HUES6 (cell line): ENCODE measurements around the gene PPP2R5B.

Source experiments
- H3K27ac ChIP-seq: 2 replicates; pipeline ENCODE4 v1.7.0; 2013; ENCODE audit warnings: low read depth, mild to moderate bottlenecking, low read length, inconsistent platforms
- H3K27me3 ChIP-seq: 2 replicates; pipeline ENCODE4 v1.6.1; 2013; ENCODE audit warnings: low read length; ENCODE audit not compliant: control insufficient read depth, insufficient read depth
- H3K36me3 ChIP-seq: 2 replicates; pipeline ENCODE4 v1.6.1; 2013; ENCODE audit warnings: low read length; ENCODE audit not compliant: control insufficient read depth, insufficient read depth
- H3K4me1 ChIP-seq: 2 replicates; pipeline ENCODE4 v1.6.1; 2013; ENCODE audit warnings: low read length; ENCODE audit not compliant: control insufficient read depth, insufficient read depth
- H3K4me3 ChIP-seq: 2 replicates; pipeline ENCODE4 v1.5.1; 2013; ENCODE audit warnings: low read depth, low read length
- H3K9ac ChIP-seq: one replicate; pipeline ENCODE4 v1.6.1; 2013; ENCODE audit warnings: mild to moderate bottlenecking, low read length
- H3K9me3 ChIP-seq: 2 replicates; pipeline ENCODE4 v1.6.1; 2013; ENCODE audit warnings: low read depth, low read length; ENCODE audit not compliant: control insufficient read depth, insufficient read depth

PPP2R5B gene

GRCh38 chr11:64898541-64898940 lies 25.9 kb upstream of the PPP2R5B start:
- Histone ChIP-seq H3K27ac (no peak overlapping the region), H3K36me3 (peaks cover 58% of the 10 kb centered on the region)

GRCh38 chr11:64900263-64900678 lies 24.2 kb upstream of the PPP2R5B start:
- H3K9me3 ChIP-seq = no peaks in the 10 kb centered on the region
- H3K9ac ChIP-seq = no peak overlapping the region
- H3K36me3 ChIP-seq = peaks cover 61% of the 10 kb centered on the region
- no peak overlapping the region for H3K4me3 ChIP-seq
- H3K27ac ChIP-seq = no peak overlapping the region
- no peaks in the 10 kb centered on the region for H3K4me1 ChIP-seq
- no peaks in the 10 kb centered on the region for H3K27me3 ChIP-seq

More at GRCh38 chr11:64898541-64898940, 25.9 kb upstream of the PPP2R5B start:
- Histone ChIP-seq H3K4me3 (no peak overlapping the region), H3K9ac (no peak overlapping the region), H3K9me3 (no peaks in the 10 kb centered on the region), H3K27me3 (no peaks in the 10 kb centered on the region), H3K4me1 (no peaks in the 10 kb centered on the region)

- H3K9me3 ChIP-seq = no peaks in the 10 kb centered on the region
- no peaks in the 10 kb centered on the region for H3K4me1 ChIP-seq
- no peak overlapping the region for H3K4me3 ChIP-seq
- H3K27ac ChIP-seq = no peak overlapping the region
- no peaks in the 10 kb centered on the region for H3K27me3 ChIP-seq
- H3K36me3 ChIP-seq = peaks cover 63% of the 10 kb centered on the region
- H3K9ac ChIP-seq = no peak overlapping the region
Measured at GRCh38 chr11:64900774-64901173, 23.7 kb upstream of the PPP2R5B start.

GRCh38 chr11:64902102-64902900 lies 22.2 kb upstream of the PPP2R5B start:
- Histone ChIP-seq H3K9me3 (no peaks in the 10 kb centered on the region), H3K4me1 (no peaks in the 10 kb centered on the region), H3K9ac (no peak overlapping the region), H3K27ac (no peak overlapping the region), H3K36me3 (peaks cover 66% of the 10 kb centered on the region), H3K27me3 (no peaks in the 10 kb centered on the region), H3K4me3 (no peak overlapping the region)

DNA sequence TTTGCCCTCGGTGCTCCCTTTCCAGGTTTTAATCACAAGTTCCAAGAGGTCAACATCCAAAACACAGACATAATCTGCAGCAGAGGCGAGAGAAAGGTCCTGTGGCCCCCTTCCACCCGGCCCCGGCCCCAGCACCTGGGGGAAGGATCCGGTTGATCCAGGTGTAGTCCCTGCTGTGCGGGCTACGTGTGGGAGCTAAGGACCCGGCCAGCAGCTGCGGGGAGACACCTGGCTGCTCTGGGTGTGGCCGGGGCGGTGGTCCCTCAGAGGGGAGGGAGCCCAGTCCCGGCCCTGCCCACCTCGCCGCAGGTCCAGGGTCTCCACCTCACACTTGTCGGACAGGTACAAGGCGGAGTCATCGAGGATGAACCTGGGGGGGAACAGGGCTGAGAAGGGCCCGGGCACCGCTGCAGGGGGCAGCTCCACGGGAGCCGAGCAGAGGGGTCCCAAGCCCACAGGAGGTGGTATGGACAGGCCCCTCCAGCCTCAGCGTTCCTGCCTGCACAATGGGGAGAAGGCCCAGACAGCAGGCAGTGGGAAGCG lies 21.1 kb upstream of the PPP2R5B start:
- no peak overlapping the region for H3K27ac ChIP-seq
- H3K9ac ChIP-seq = no peak overlapping the region
- H3K9me3 ChIP-seq = no peaks in the 10 kb centered on the region
- no peak overlapping the region for H3K4me3 ChIP-seq
- peaks cover 62% of the 10 kb centered on the region for H3K36me3 ChIP-seq
- no peaks in the 10 kb centered on the region for H3K4me1 ChIP-seq
- H3K27me3 ChIP-seq = no peaks in the 10 kb centered on the region

DNA sequence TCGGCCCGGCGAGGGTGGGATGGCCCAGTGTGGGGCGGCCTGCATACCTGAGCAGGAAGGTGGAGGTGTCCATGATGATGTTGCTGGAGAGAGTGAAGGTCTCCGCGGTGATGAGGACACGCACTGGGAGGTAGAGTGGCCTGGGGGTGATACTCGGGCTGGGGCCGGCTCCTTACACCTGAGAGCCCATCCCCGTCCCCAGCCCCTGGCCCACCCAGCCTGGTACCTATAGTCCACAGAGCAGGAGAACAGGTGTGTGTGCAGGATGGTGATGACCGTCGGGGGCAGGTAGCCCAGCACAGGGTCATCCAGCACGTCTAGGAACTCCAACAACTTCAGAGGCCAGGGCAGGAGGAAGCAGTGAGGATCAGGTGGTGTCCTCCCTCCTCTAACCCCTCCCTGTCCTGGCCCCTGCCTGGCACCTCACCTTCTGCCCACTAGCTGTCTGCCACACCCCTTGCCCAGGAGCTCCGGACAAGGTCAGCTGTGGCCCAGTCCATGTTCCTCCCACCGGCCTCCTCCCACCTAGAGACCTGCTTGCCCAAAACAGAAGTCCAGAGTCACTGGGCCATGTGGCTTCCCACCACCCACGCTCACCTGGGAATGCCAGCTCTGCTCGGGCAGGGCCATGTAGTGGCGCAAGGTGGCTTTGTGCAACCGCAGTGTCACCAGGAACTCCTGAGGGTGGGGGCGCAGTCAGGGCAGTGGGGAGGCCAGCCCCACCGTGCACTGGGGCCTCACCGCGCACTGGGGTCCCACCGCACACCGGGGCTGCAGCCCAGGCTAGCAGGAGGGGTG lies 18.8 kb upstream of the PPP2R5B start:
- Histone ChIP-seq H3K9ac (no peak overlapping the region), H3K36me3 (peaks cover 73% of the 10 kb centered on the region)

DNA sequence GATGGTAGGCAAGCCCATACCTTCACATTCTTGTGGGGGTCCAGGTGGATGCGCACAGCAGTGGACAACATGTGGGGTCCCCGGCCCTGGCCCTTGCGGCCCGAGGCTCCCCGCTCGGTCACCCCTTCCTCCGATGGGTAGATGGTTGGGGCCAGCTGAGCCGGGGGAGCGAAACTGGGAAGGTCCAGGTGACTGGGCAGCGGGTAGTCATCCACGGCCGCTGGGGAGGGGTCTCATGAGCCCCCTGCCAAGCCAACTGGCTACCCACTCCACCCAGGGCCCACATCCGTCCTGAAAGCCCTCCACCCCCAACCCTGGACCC lies 18.2 kb upstream of the PPP2R5B start:
- Histone ChIP-seq H3K27me3 (no peaks in the 10 kb centered on the region), H3K9me3 (no peaks in the 10 kb centered on the region), H3K4me1 (no peaks in the 10 kb centered on the region), H3K4me3 (no peak overlapping the region), H3K27ac (no peak overlapping the region), H3K9ac (no peak overlapping the region), H3K36me3 (peaks cover 78% of the 10 kb centered on the region)

More for the DNA sequence above, 18.8 kb upstream of the PPP2R5B start:
- H3K27me3 ChIP-seq = no peaks in the 10 kb centered on the region
- H3K4me3 ChIP-seq = no peak overlapping the region
- H3K27ac ChIP-seq = no peak overlapping the region
- no peaks in the 10 kb centered on the region for H3K4me1 ChIP-seq
- H3K9me3 ChIP-seq = no peaks in the 10 kb centered on the region

DNA sequence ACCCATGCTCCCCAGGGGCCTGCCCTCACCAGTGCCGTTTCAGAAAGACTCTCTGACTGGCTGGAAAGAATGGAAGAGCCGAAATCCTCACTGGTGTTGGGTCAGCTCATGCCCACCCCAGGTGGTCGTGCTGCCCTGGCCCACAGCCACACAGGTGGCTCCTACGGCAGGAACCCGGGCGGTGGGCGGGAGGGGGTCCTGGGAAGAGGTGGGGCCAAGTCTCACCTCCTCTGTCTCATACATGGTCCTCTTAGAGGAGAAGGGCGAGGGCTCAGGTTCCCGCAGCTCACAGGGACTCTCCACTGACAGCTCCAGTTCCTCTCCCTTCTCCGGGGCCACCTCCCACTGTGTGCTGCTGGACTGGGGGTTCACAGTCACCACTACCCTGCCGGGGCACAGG lies 15.7 kb upstream of the PPP2R5B start:
- Histone ChIP-seq H3K27ac (no peak overlapping the region), H3K36me3 (peaks cover 79% of the 10 kb centered on the region), H3K4me3 (no peak overlapping the region), H3K9me3 (no peaks in the 10 kb centered on the region), H3K9ac (no peak overlapping the region), H3K27me3 (no peaks in the 10 kb centered on the region), H3K4me1 (no peaks in the 10 kb centered on the region)

GRCh38 chr11:64909653-64910343 lies 14.7 kb upstream of the PPP2R5B start:
- H3K9ac ChIP-seq = no peak overlapping the region
- no peak overlapping the region for H3K27ac ChIP-seq
- no peaks in the 10 kb centered on the region for H3K27me3 ChIP-seq
- no peak overlapping the region for H3K4me3 ChIP-seq
- H3K4me1 ChIP-seq = no peaks in the 10 kb centered on the region
- H3K9me3 ChIP-seq = no peaks in the 10 kb centered on the region
- H3K36me3 ChIP-seq = peaks cover 84% of the 10 kb centered on the region

DNA sequence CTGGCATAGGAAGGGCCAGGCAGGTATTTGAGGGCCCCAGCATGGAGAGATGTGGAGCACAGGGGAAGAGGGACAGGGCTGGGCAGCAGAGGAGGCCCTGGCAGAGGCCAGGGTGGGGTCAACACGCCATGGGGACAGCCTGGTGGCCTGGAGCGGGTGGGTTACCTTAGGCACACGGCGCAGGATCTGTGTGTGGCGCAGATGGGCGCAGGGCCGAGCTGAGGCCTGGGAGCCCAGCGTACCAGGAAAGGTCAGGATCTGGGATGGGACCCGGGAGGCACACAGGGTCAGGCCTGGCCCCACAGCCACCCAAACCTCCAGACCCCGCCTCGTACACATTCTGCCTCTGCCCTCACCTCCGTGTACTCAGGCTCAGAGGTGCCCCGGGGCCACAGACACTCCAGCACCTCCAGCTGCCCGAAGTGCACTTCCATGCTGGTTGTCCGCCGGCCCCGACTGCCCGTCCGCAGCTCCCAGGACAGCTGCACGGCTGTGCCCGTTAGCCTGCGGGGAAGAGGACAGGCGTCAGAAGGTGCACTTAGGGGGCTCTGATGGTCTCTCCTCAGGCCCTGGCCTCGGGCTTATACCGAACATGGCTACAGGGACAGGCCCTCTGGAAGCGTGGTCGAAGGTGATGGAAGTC lies 13.9 kb upstream of the PPP2R5B start:
- H3K9me3 ChIP-seq = no peaks in the 10 kb centered on the region
- H3K27me3 ChIP-seq = no peaks in the 10 kb centered on the region
- no peak overlapping the region for H3K27ac ChIP-seq
- peaks cover 78% of the 10 kb centered on the region for H3K36me3 ChIP-seq
- H3K9ac ChIP-seq = no peak overlapping the region
- H3K4me1 ChIP-seq = no peaks in the 10 kb centered on the region
- H3K4me3 ChIP-seq = no peak overlapping the region
